ENCODE measurements around the gene PHACTR2.

DNA sequence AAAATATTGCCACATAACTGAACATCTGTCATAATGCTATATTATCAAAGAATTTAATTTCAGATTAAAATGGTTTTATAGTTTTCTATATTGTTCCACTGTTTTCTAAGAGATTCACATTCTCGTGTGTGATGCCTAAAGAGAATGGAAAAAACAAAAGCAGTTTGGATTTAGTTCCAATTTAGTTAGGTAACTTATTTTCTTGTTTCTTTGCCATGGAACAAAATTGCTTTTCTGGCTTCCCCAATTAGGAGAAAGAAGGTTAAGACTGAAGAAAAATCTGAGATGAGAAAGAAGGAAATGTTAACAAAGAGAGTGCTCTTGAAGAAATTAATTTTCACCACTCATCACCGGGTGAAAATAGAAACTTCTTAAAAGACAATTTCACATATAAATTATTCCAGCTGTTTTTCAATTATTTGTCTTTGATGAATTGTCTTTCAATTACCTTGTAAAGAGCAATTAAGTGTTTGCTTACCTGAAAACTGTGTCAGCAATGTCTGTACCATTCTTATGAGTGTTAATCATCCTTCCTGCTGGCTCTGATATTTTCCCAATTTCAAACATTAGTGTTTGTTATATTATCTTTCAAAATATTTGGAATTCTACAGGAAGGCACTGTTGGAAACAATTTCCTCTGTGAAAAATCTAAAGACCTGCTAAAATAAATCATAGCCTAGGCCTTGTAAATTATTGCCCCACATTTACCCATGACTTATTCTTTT, 19.5 kb downstream of the PHACTR2 start:
- TF ChIP-seq, protein P1, sequence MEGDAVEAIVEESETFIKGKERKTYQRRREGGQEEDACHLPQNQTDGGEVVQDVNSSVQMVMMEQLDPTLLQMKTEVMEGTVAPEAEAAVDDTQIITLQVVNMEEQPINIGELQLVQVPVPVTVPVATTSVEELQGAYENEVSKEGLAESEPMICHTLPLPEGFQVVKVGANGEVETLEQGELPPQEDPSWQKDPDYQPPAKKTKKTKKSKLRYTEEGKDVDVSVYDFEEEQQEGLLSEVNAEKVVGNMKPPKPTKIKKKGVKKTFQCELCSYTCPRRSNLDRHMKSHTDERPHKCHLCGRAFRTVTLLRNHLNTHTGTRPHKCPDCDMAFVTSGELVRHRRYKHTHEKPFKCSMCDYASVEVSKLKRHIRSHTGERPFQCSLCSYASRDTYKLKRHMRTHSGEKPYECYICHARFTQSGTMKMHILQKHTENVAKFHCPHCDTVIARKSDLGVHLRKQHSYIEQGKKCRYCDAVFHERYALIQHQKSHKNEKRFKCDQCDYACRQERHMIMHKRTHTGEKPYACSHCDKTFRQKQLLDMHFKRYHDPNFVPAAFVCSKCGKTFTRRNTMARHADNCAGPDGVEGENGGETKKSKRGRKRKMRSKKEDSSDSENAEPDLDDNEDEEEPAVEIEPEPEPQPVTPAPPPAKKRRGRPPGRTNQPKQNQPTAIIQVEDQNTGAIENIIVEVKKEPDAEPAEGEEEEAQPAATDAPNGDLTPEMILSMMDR (IDR thresholded peaks at IDR 0.05), result no peak
- no peak for TF ChIP-seq ZFX (IDR thresholded peaks at IDR 0.05; ENCODE audit: borderline replicate concordance)

Data from 22Rv1 (cell line).